CD4-positive, alpha-beta T cell treated with Interferon gamma for 1 hour (primary cell): Measurements from ENCODE around the gene TLE3.

ENCODE experiments used
- DNase-seq: peaks from one replicate; pipeline ENCODE4 v3.0.0-alpha.2; 2020

Gene TLE3

GRCh38 chr15:70046679-70047369 lies 50.9 kb downstream of the TLE3 start:
- DNase-seq, result no peak

- no peak for DNase-seq
Measured at GRCh38 chr15:70045045-70045444, 52.7 kb downstream of the TLE3 start.

- DNase-seq, result no peak
Measured at GRCh38 chr15:70044168-70044567, 53.5 kb downstream of the TLE3 start.

DNA sequence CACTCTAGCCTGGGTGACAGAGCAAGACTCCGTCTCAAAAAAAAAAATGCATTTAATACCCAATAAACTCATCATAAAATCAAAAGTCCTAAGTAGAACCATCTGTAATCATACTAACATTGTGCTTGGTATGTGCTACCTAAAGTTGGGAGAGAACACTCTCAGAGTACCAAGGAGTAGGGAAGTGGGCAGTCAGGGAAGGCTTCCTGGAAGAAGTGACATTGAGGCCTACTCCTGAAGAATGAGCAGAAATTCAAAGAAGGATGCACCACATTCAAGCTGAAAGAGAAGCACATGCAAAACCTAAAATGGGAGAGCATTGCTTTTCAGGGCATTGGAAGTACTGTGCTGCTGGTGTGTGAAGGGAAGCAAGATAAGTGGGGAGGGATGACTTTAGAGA lies 54.1 kb downstream of the TLE3 start:
- DNase-seq, result no peak

GRCh38 chr15:70042553-70043214 lies 55.0 kb downstream of the TLE3 start:
- DNase-seq, result no peak

- no peak for DNase-seq
Measured at GRCh38 chr15:70039917-70040316, 57.8 kb downstream of the TLE3 start.

DNA sequence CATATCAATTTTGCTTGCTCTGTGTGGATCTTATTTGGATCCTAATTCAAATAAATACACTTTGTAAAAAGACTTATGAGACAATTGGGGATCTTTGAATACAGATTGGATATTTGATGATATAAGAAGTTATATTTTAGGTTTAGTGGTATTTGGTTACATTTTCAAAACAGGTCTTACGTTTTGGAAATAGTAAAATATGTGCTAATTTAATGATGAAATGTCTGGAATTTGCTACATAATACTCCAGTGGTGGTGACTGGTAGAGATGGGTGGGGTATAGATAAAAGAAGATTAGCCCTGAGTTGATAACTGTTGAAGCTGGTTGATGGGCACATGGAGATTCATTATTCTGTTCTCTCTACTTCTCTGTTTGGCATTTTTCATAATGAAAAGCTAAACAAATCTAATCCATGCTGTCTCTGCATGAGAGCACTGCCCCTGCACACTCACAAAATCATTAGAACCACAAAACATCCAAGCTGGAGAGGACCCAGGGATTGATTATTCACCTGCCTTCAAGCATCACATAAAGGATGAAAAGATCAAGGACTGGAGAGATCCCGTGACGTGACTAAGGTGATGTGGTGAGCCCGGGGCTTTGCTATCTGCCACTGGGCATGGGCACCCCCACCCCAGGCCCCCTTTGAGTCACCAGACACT lies 58.9 kb downstream of the TLE3 start:
- no peak for DNase-seq

- no peak for DNase-seq
Measured at GRCh38 chr15:70037292-70037640, 60.5 kb downstream of the TLE3 start.

GRCh38 chr15:70036585-70037291 lies 61.0 kb downstream of the TLE3 start:
- peak; percentile 43 for DNase-seq

- peak; percentile 46 for DNase-seq
Measured at GRCh38 chr15:70035719-70036077, 62.0 kb downstream of the TLE3 start.

DNA sequence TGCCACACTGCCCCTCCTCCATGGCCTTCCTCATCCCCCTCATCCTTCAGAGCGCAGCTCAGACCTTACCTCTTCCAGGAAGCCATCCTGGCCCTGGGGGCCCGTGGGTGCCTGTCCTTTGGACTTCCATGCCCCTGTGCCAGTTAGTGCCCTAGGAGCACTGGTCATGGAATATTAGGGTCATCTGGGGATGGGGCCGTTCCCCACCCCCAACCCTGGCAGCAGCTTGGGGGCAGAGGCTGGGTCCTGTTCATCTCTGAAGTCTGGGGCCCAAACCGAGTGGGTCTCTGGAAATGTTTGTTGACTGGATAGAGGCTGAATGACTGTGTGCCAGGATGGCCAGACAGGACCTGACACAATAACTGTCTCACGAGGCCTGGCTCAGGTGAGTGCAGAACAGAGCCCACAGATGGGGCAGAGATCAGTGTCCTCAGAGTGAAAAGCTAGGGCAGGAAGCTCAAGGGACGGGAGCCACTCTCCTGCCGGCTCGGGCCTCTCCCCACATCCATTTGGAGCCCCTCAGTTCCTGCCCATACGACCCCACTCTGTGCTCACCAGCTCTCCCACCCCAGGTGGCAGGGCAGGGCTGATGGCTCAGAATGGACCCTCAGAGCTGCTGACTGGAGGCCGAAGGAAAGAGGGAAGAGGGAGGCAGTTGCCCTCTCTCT lies 62.5 kb downstream of the TLE3 start:
- DNase-seq, result no peak

- no peak for DNase-seq
Measured at GRCh38 chr15:70034596-70034995, 63.1 kb downstream of the TLE3 start.

GRCh38 chr15:70034141-70034540 lies 63.6 kb downstream of the TLE3 start:
- no peak for DNase-seq

- DNase-seq, result no peak
Measured at GRCh38 chr15:70033529-70034140, 64.1 kb downstream of the TLE3 start.

GRCh38 chr15:70033109-70033508 lies 64.6 kb downstream of the TLE3 start:
- no peak for DNase-seq

DNA sequence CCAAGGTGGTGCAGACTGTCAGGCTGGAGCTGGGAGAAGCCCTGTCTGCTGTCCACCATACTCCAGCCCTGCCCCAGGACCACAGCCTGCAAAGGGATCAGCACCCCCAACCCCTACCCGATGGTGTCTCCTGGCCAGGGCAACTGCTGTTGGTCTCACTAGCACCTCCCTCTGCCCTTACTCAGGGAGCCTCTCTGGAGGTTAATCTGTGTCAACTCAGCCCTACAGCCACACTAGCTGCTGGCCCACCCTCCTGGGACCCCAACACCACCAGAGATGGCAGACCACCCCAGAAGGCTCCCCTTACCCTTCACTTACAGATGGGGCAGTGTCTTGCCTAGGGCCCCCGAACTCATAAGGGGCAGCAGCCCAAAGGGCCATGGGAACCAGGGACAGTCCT lies 65.2 kb downstream of the TLE3 start:
- DNase-seq, result no peak

GRCh38 chr15:70031713-70032112 lies 66.0 kb downstream of the TLE3 start:
- no peak for DNase-seq

DNA sequence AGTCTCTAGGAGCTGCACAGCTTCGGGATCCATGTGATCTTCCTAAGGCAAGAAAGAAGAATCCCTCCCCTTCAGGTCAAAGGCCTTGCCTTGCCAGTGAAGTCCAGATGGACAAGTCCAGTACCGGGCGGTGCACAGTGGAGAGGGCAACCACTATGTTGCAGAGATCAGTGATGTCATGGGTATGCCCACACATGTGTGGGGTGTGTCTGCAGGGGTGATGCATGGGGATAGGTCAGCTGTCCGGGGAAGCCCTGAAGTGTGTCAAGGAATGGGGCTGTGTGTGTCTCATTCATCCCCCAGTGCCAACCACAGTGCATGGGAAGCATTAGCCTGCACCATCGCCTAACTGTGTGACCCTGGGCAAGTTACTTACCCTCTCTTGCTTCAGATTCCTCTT lies 66.5 kb downstream of the TLE3 start:
- DNase-seq, result no peak

DNA sequence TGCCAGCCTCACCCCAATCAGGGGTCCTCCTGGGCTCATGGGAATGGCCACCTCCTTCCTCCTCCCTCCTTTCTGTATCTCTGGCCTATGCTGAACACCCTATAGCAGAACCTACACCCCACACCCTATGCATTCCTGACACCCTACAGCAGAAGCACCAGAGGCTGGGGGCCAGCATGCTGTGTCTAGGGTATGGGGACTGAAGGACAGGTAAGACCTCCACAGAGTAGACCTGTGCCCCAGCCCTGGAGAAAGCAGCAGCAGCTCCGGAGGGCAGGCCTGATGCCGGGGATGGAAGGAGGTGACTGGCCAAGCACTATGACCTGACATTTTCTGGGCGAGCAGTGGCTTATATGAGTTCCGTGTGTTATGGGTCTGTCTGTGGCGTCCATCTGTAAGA lies 66.9 kb downstream of the TLE3 start:
- no peak for DNase-seq

DNA sequence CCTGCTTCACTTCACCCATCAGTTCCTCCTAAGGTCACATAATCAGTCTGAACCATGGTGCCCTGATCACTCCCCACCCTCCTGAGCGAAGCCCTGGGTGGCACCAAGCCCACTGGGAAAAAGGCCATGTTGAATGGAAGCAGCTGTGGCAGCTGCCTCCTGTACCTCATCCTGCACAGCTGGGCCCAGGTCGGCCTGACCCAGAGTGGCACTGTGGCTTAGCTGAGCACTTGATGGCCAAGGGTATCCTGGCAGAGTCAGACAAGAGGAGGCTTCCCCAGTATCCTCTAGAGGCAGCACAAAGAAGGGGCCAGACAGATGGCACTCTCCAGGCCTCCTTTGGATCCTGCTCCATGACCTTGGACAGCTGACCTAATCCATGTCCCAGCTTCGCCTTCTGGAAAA lies 68.4 kb downstream of the TLE3 start:
- DNase-seq, result no peak

GRCh38 chr15:70027518-70027917 lies 70.2 kb downstream of the TLE3 start:
- DNase-seq, result no peak

- DNase-seq, result no peak
Measured at GRCh38 chr15:70026991-70027390, 70.7 kb downstream of the TLE3 start.
